GM12878 (cell line): ENCODE data around the gene NAV3.

Source experiments
- EP300 ChIP-seq, 2 experiments: fragments of 150-350 bp in 1 of 2; IDR thresholded peaks; 2 replicates each; pipeline ENCODE4 v1.6.1; 2011 to 2012; ENCODE audit warnings: low read depth in 2 of 2, low read length in 2 of 2, borderline replicate concordance in 1 of 2, improper control_type of control experiment in 1 of 2, inconsistent platforms in 1 of 2; ENCODE audit not compliant: control insufficient read depth in 1 of 2
- FOS ChIP-seq: IDR thresholded peaks from 3 replicates; pipeline ENCODE4 v1.6.1; 2011; ENCODE audit warnings: borderline replicate concordance; ENCODE audit not compliant: insufficient read length; ENCODE audit errors: extremely low read depth
- GABPA ChIP-seq: IDR thresholded peaks from 2 replicates; pipeline ENCODE4 v1.6.1; 2014; ENCODE audit warnings: antibody characterized with exemption, low read depth, mild to moderate bottlenecking, inconsistent platforms
- TF ChIP-seq, protein P1 (sequence below), 3 experiments: IDR thresholded peaks in 2 of 3; conservative IDR thresholded peaks in 1 of 3; 2 replicates each; pipeline ENCODE4 v1.5.1; 2011; ENCODE audit warnings: low read depth in 3 of 3, low read length in 3 of 3, mild to moderate bottlenecking in 3 of 3, control low read depth in 2 of 3, moderate library complexity in 2 of 3, inconsistent platforms in 1 of 3, mixed read lengths in 1 of 3; ENCODE audit not compliant: control insufficient read depth in 2 of 3, insufficient read depth in 1 of 3; ENCODE audit errors: extremely low read depth in 1 of 3

DNA sequence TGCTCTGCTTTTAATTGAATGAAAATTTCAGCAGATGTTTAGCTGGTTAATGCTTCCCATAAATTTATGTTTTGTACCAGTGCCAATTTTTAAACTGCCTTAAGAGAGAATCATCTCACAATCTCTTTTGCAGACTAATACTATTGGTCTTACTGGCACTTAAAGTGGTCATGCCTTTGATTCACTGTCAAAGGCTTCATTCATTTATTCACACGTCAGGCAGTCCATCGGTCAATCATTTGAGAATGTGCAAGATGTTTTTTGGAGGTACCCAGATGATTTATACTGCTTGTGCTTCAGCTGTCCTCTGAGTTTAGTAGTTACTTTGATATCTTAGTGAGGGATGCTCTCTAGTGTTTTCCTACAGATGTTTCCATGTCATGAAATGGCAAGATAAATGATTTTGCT is 83.4 kb downstream of the NAV3 start:
- TF ChIP-seq, protein P1, sequence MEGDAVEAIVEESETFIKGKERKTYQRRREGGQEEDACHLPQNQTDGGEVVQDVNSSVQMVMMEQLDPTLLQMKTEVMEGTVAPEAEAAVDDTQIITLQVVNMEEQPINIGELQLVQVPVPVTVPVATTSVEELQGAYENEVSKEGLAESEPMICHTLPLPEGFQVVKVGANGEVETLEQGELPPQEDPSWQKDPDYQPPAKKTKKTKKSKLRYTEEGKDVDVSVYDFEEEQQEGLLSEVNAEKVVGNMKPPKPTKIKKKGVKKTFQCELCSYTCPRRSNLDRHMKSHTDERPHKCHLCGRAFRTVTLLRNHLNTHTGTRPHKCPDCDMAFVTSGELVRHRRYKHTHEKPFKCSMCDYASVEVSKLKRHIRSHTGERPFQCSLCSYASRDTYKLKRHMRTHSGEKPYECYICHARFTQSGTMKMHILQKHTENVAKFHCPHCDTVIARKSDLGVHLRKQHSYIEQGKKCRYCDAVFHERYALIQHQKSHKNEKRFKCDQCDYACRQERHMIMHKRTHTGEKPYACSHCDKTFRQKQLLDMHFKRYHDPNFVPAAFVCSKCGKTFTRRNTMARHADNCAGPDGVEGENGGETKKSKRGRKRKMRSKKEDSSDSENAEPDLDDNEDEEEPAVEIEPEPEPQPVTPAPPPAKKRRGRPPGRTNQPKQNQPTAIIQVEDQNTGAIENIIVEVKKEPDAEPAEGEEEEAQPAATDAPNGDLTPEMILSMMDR (IDR thresholded peaks at IDR 0.05 in 2 of 3, conservative IDR thresholded peaks at IDR 0.05 in 1 of 3; ENCODE audit: control insufficient read depth in 2 of 3, extremely low read depth in 1 of 3, insufficient read depth in 1 of 3, low read depth in 3 of 3, low read length in 3 of 3), result peak in 1 of 3 experiments; percentile 21; a peak in 1 of 6 replicates
- TF ChIP-seq GABPA, result no peak
- TF ChIP-seq EP300 (IDR thresholded peaks at IDR 0.05; ENCODE audit: borderline replicate concordance in 1 of 2, control insufficient read depth in 1 of 2, low read depth in 2 of 2, low read length in 2 of 2), result no peak
- no peak for TF ChIP-seq FOS
